IMR-90 (cell line): ENCODE measurements around the gene TTC39C. TPM values are rescaled to one million over a fixed set of nuclear protein-coding genes. Genes with fewer than 3 reads are reported as not detected.

Experiments
- ATAC-seq: fragments of 200-7000 bp; cut with Tn5 transposase; 2 replicates; pipeline ENCODE4 v1.9.1; 2020; ENCODE audit warnings: low read depth, mild to moderate bottlenecking, moderate library complexity
- BruUV-seq: library from RNA; stranded (reverse); fragments of 400-500 nt; replicated peaks from 2 replicates; lab custom pipeline; 2021; lab: Mats Ljungman, UMichigan
- CTCF ChIA-PET: fragments of 300-600 bp; formaldehyde crosslinking; extraction: SDS; loops from one replicate; lab custom pipeline; 2021; ENCODE audit warnings: antibody characterized with exemption; lab: Yijun Ruan, JAX
- POLR2A ChIA-PET: fragments of 300-600 bp; sonication (Branson Sonifier 250); formaldehyde crosslinking; loops from one replicate; lab custom pipeline; 2022; ENCODE audit warnings: antibody characterized with exemption; ENCODE audit not compliant: unreplicated experiment; lab: Charles Lee
- DNase-seq: peaks from one replicate; pipeline ENCODE4 v3.0.0; 2013
- H2AFZ ChIP-seq: replicated peaks from 2 replicates; pipeline ENCODE3; 2013; ENCODE audit warnings: low read length, mild to moderate bottlenecking; ENCODE audit not compliant: poor library complexity
- H2AK5ac ChIP-seq: 2 replicates; pipeline ENCODE4 v1.6.1; 2013; ENCODE audit warnings: low read depth, low read length, inconsistent platforms
- H2AK9ac ChIP-seq: replicated peaks from 2 replicates; pipeline ENCODE3; 2013; ENCODE audit warnings: mild to moderate bottlenecking, low read depth, low read length, moderate library complexity; ENCODE audit not compliant: poor library complexity
- H2BK120ac ChIP-seq: 2 replicates; pipeline ENCODE4 v1.6.1; 2013; ENCODE audit warnings: low read depth, low read length, inconsistent platforms
- H2BK15ac ChIP-seq: 3 replicates; pipeline ENCODE4 v1.6.1; 2013; ENCODE audit warnings: low read depth, low read length, inconsistent platforms
- H2BK20ac ChIP-seq: 2 replicates; pipeline ENCODE4 v1.6.1; 2013; ENCODE audit warnings: low read depth, mild to moderate bottlenecking, inconsistent platforms, low read length, moderate library complexity
- H2BK5ac ChIP-seq: 2 replicates; pipeline ENCODE4 v1.6.1; 2013; ENCODE audit warnings: mild to moderate bottlenecking, low read depth, low read length, inconsistent platforms; ENCODE audit not compliant: poor library complexity, severe bottlenecking
- H3K14ac ChIP-seq: replicated peaks from 2 replicates; pipeline ENCODE4 v1.6.1; 2013; ENCODE audit warnings: low read depth, low read length, inconsistent platforms
- H3K18ac ChIP-seq: 2 replicates; pipeline ENCODE4 v1.6.1; 2013; ENCODE audit warnings: low read depth, low read length, control low read depth
- H3K23ac ChIP-seq: 2 replicates; pipeline ENCODE4 v1.6.1; 2013; ENCODE audit warnings: low read depth, low read length, inconsistent platforms
- H3K27ac ChIP-seq: 2 replicates; pipeline ENCODE4 v1.5.1; 2013; ENCODE audit warnings: mild to moderate bottlenecking, control low read depth, low read length; ENCODE audit not compliant: insufficient read depth
- H3K27me3 ChIP-seq: 2 replicates; pipeline ENCODE4 v1.6.1; 2013; ENCODE audit warnings: low read length; ENCODE audit not compliant: control insufficient read depth, insufficient read depth
- H3K36me3 ChIP-seq: 2 replicates; pipeline ENCODE4 v1.6.1; 2013; ENCODE audit warnings: low read length, mixed read lengths; ENCODE audit not compliant: control insufficient read depth, insufficient read depth
- H3K4ac ChIP-seq: 2 replicates; pipeline ENCODE4 v1.6.1; 2013; ENCODE audit warnings: low read depth, low read length, inconsistent platforms
- H3K4me1 ChIP-seq: 2 replicates; pipeline ENCODE4 v1.6.1; 2013; ENCODE audit warnings: low read length, mixed read lengths; ENCODE audit not compliant: control insufficient read depth, insufficient read depth
- H3K4me2 ChIP-seq: 2 replicates; pipeline ENCODE4 v1.6.1; 2013; ENCODE audit warnings: low read depth, mild to moderate bottlenecking, control low read depth, low read length, moderate library complexity
- H3K4me3 ChIP-seq: 2 replicates; pipeline ENCODE4 v1.5.1; 2013; ENCODE audit warnings: low read depth, mild to moderate bottlenecking, control low read depth, low read length, moderate library complexity; ENCODE audit not compliant: insufficient read depth
- H3K56ac ChIP-seq: 2 replicates; pipeline ENCODE4 v1.6.1; 2013; ENCODE audit warnings: low read length, inconsistent platforms; ENCODE audit not compliant: insufficient read depth; ENCODE audit errors: extremely low read depth
- H3K79me1 ChIP-seq, 2 experiments: 2 replicates each; pipeline ENCODE4 v1.6.1; 2013; ENCODE audit warnings: low read length in 2 of 2, inconsistent platforms in 1 of 2, low read depth in 1 of 2
- H3K9ac ChIP-seq: 2 replicates; pipeline ENCODE4 v1.6.1; 2013; ENCODE audit warnings: low read depth, low read length, control low read depth
- H3K9me1 ChIP-seq: 2 replicates; pipeline ENCODE4 v1.6.1; 2013; ENCODE audit warnings: low read length, inconsistent platforms; ENCODE audit not compliant: insufficient read depth
- H3K9me3 ChIP-seq: 2 replicates; pipeline ENCODE4 v1.6.1; 2013; ENCODE audit warnings: low read length; ENCODE audit not compliant: control insufficient read depth, insufficient read depth
- H4K20me1 ChIP-seq: 2 replicates; pipeline ENCODE4 v1.6.1; 2013; ENCODE audit warnings: low read length, inconsistent platforms; ENCODE audit not compliant: insufficient read depth
- H4K5ac ChIP-seq: 2 replicates; pipeline ENCODE4 v1.6.1; 2013; ENCODE audit warnings: mild to moderate bottlenecking, low read depth, low read length, control low read depth
- H4K8ac ChIP-seq, 2 experiments: 2 replicates each; pipeline ENCODE4 v1.6.1; 2013; ENCODE audit warnings: low read depth in 2 of 2, low read length in 2 of 2, control low read depth in 1 of 2, inconsistent platforms in 1 of 2
- H4K91ac ChIP-seq: 2 replicates; pipeline ENCODE4 v1.6.1; 2013; ENCODE audit warnings: low read depth, low read length, inconsistent platforms; ENCODE audit not compliant: insufficient read depth
- BHLHE40 ChIP-seq: fragments of 150-350 bp; IDR thresholded peaks from 2 replicates; pipeline ENCODE4 v1.6.1; 2016; ENCODE audit warnings: mild to moderate bottlenecking, low read depth, low read length
- ELK1 ChIP-seq: fragments of 150-350 bp; IDR thresholded peaks from 2 replicates; pipeline ENCODE4 v1.6.1; 2016; ENCODE audit warnings: low read depth, mild to moderate bottlenecking, low read length, moderate library complexity, borderline replicate concordance
- FOS ChIP-seq: fragments of 150-350 bp; IDR thresholded peaks from 2 replicates; pipeline ENCODE4 v1.6.1; 2016; ENCODE audit warnings: low read depth, low read length
- MAZ ChIP-seq: IDR thresholded peaks from 2 replicates; pipeline ENCODE4 v1.6.1; 2012; ENCODE audit warnings: low read depth, mild to moderate bottlenecking, low read length, improper control_type of control experiment, moderate library complexity, borderline replicate concordance
- NFE2L2 ChIP-seq: fragments of 150-350 bp; IDR thresholded peaks from 2 replicates; pipeline ENCODE4 v1.6.1; 2016; ENCODE audit warnings: low read depth, mild to moderate bottlenecking, low read length
- POLR2A ChIP-seq: IDR thresholded peaks from 2 replicates; pipeline ENCODE4 v1.6.1; 2012; ENCODE audit warnings: mild to moderate bottlenecking, low read depth, low read length
- RAD21 ChIP-seq: IDR thresholded peaks from 2 replicates; pipeline ENCODE4 v1.6.1; 2012; ENCODE audit warnings: low read length, improper control_type of control experiment
- RCOR1 ChIP-seq: IDR thresholded peaks from 2 replicates; pipeline ENCODE4 v1.6.1; 2012; ENCODE audit warnings: mild to moderate bottlenecking, low read length, improper control_type of control experiment; ENCODE audit not compliant: insufficient replicate concordance
- RFX5 ChIP-seq: IDR thresholded peaks from 2 replicates; pipeline ENCODE4 v1.8.0; 2012; ENCODE audit warnings: low read depth, mild to moderate bottlenecking, low read length, moderate library complexity
- WGBS, 2 experiments: methylation state at CpG; one replicate each; pipeline versions ENCODE4 v1.1.5 to v1.1.7; 2013; ENCODE audit warnings: missing lambda C conversion rate in 2 of 2; ENCODE audit not compliant: insufficient read length in 1 of 2; ENCODE audit errors: extremely low coverage in 2 of 2; 5-methylcytosine and 5-hydroxymethylcytosine counted together
- dilution Hi-C: fragments of 300-500 bp; cut with HindIII; formaldehyde crosslinking; loops from one replicate; pipeline ENCODE4 v1.14.3; 2018; ENCODE audit warnings: low sequenced_read_pairs; ENCODE audit not compliant: unreplicated experiment
- in situ Hi-C: fragments of 300-500 bp; cut with MboI; formaldehyde crosslinking; loops from 3 replicates; pipeline ENCODE4 v1.14.3; 2019; ENCODE audit warnings: low sequenced_read_pairs, inconsistent platforms, mixed read lengths
- intact Hi-C: fragments of 100-400 bp; cut with micrococcal nuclease; formaldehyde crosslinking; loops from 2 replicates; pipeline ENCODE4 v1.10.0; 2022
- polyA plus RNA-seq, 3 experiments: library from polyadenylated mRNA; depleted of rRNA; stranded (reverse); fragments of >200 nt; gene quantifications; 2 replicates each; pipeline ENCODE4 v1.2.3, GENCODE V29; 2012; ENCODE audit warnings: low replicate concordance in 1 of 3
- total RNA-seq: library from RNA; depleted of rRNA; stranded (reverse); fragments of >200 nt; gene quantifications from 2 replicates; pipeline ENCODE4 v1.2.3, GENCODE V29; 2012
- TF ChIP-seq, protein P1 (sequence below): conservative IDR thresholded peaks from 2 replicates; pipeline ENCODE4 v1.5.1; 2012; ENCODE audit warnings: mild to moderate bottlenecking, low read depth, low read length, improper control_type of control experiment

TTC39C gene
- total and polyA plus RNA-seq, 2 of the 4 experiments (the other 2 are of a cell fraction) = 8.0 to 20.8 TPM

GRCh38 chr18:24024425-24024824 is 9.9 kb downstream of the TTC39C start:
- BruUV-seq = no TSS peak
- H2BK120ac ChIP-seq = no peak overlapping the region
- peaks cover 39% of the 10 kb centered on the region for H4K20me1 ChIP-seq
- no peak overlapping the region for H3K23ac ChIP-seq
- no peak overlapping the region for H2BK5ac ChIP-seq
- ChIA-PET CTCF (no interaction called here), POLR2A (no interaction called here)
- peaks cover 38 to 71% of the 10 kb centered on the region in 2 experiments for H3K79me1 ChIP-seq
- peaks cover 26% of the 10 kb centered on the region for H3K4me1 ChIP-seq
- no peak overlapping the region for H2AK5ac ChIP-seq
- H2BK20ac ChIP-seq = no peak overlapping the region
- H4K5ac ChIP-seq = no peak overlapping the region
- no peak overlapping the region for H3K56ac ChIP-seq
- H3K27me3 ChIP-seq = no peaks in the 10 kb centered on the region
- no peak overlapping the region for H3K9ac ChIP-seq
- no peak overlapping the region for H3K4me3 ChIP-seq
- H3K18ac ChIP-seq = no peak overlapping the region
- no peak overlapping the region for H2AFZ ChIP-seq
- H2AK9ac ChIP-seq = no peak overlapping the region
- no peak for ATAC-seq
- peaks cover 34% of the 10 kb centered on the region for H3K9me1 ChIP-seq
- no peaks in the 10 kb centered on the region; the same call in 1 of the 2 replicates for H3K9me3 ChIP-seq
- H3K4me2 ChIP-seq = no peak overlapping the region
- in situ Hi-C loops (no loop called here), dilution Hi-C loops (no loop called here), intact Hi-C loops (no loop called here)
- H4K8ac ChIP-seq = no peak overlapping the region
- no peak overlapping the region for H3K14ac ChIP-seq
- WGBS, 2 experiments = 100% methylated on average over 1 of the region's 5 CpGs; no CpG with 5 or more reads in 1 of the 2 experiments
- no peak overlapping the region for H3K27ac ChIP-seq
- no peak overlapping the region for H3K4ac ChIP-seq
- TF ChIP-seq RFX5 (no peak), FOS (no peak), NFE2L2 (no peak), ELK1 (no peak), RCOR1 (no peak), RAD21 (no peak), MAZ (no peak), POLR2A (no peak), BHLHE40 (no peak)
- TF ChIP-seq, protein P1, sequence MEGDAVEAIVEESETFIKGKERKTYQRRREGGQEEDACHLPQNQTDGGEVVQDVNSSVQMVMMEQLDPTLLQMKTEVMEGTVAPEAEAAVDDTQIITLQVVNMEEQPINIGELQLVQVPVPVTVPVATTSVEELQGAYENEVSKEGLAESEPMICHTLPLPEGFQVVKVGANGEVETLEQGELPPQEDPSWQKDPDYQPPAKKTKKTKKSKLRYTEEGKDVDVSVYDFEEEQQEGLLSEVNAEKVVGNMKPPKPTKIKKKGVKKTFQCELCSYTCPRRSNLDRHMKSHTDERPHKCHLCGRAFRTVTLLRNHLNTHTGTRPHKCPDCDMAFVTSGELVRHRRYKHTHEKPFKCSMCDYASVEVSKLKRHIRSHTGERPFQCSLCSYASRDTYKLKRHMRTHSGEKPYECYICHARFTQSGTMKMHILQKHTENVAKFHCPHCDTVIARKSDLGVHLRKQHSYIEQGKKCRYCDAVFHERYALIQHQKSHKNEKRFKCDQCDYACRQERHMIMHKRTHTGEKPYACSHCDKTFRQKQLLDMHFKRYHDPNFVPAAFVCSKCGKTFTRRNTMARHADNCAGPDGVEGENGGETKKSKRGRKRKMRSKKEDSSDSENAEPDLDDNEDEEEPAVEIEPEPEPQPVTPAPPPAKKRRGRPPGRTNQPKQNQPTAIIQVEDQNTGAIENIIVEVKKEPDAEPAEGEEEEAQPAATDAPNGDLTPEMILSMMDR = no peak
- H3K36me3 ChIP-seq = peaks cover 13% of the 10 kb centered on the region
- no peak overlapping the region for H2BK15ac ChIP-seq
- H4K91ac ChIP-seq = no peak overlapping the region
- no peak for DNase-seq
